ENCODE data around the gene PTAR1.

DNA sequence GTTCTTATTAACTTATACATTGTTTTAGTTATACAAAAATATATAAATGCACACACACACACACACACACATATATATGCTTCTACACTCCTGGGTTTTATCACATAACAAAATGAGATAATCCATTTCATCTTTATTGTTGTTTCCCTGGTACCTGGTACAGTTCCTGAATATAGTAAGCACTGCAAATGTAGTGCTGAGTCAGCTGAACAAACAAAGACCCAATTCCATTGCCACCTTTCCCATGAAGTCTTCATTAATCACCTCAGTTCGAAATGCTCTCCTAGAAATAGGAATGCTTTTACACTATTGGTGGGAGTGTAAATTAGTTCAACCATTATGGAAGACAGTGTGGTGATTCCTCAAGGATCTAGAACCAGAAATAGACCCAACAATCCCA, 13.4 kb upstream of the PTAR1 start:
- TF ChIP-seq, protein P1, sequence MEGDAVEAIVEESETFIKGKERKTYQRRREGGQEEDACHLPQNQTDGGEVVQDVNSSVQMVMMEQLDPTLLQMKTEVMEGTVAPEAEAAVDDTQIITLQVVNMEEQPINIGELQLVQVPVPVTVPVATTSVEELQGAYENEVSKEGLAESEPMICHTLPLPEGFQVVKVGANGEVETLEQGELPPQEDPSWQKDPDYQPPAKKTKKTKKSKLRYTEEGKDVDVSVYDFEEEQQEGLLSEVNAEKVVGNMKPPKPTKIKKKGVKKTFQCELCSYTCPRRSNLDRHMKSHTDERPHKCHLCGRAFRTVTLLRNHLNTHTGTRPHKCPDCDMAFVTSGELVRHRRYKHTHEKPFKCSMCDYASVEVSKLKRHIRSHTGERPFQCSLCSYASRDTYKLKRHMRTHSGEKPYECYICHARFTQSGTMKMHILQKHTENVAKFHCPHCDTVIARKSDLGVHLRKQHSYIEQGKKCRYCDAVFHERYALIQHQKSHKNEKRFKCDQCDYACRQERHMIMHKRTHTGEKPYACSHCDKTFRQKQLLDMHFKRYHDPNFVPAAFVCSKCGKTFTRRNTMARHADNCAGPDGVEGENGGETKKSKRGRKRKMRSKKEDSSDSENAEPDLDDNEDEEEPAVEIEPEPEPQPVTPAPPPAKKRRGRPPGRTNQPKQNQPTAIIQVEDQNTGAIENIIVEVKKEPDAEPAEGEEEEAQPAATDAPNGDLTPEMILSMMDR (IDR thresholded peaks at IDR 0.05; ENCODE audit: insufficient read depth, low read length): no peak
- TF ChIP-seq, protein P2, sequence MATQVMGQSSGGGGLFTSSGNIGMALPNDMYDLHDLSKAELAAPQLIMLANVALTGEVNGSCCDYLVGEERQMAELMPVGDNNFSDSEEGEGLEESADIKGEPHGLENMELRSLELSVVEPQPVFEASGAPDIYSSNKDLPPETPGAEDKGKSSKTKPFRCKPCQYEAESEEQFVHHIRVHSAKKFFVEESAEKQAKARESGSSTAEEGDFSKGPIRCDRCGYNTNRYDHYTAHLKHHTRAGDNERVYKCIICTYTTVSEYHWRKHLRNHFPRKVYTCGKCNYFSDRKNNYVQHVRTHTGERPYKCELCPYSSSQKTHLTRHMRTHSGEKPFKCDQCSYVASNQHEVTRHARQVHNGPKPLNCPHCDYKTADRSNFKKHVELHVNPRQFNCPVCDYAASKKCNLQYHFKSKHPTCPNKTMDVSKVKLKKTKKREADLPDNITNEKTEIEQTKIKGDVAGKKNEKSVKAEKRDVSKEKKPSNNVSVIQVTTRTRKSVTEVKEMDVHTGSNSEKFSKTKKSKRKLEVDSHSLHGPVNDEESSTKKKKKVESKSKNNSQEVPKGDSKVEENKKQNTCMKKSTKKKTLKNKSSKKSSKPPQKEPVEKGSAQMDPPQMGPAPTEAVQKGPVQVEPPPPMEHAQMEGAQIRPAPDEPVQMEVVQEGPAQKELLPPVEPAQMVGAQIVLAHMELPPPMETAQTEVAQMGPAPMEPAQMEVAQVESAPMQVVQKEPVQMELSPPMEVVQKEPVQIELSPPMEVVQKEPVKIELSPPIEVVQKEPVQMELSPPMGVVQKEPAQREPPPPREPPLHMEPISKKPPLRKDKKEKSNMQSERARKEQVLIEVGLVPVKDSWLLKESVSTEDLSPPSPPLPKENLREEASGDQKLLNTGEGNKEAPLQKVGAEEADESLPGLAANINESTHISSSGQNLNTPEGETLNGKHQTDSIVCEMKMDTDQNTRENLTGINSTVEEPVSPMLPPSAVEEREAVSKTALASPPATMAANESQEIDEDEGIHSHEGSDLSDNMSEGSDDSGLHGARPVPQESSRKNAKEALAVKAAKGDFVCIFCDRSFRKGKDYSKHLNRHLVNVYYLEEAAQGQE (IDR thresholded peaks at IDR 0.05; ENCODE audit: insufficient replicate concordance, low read depth): no peak
- TF ChIP-seq GABPA (IDR thresholded peaks at IDR 0.05; ENCODE audit: low read depth): no peak
